DMS53 treated with DMSO at 0.1 percent for 48 hours (cell line): ENCODE measurements around the gene MAEA.
A peak's percentile ranks its signal among the peaks of the same experiment; 100 is the strongest.
"Not testable (repeated sequence)": the region's sequence is repeated elsewhere in the genome, so short reads cannot be mapped to it uniquely, and the experiment has no call there.

Experiments used
- DNase-seq: peaks from one replicate; lab custom pipeline; 2025; ENCODE audit not compliant: unreplicated experiment; lab: John Stamatoyannopoulos, UW

The MAEA gene

GRCh38 chr4:1277667-1278665 lies 11.7 kb upstream of the MAEA start:
- DNase-seq: no peak

DNA sequence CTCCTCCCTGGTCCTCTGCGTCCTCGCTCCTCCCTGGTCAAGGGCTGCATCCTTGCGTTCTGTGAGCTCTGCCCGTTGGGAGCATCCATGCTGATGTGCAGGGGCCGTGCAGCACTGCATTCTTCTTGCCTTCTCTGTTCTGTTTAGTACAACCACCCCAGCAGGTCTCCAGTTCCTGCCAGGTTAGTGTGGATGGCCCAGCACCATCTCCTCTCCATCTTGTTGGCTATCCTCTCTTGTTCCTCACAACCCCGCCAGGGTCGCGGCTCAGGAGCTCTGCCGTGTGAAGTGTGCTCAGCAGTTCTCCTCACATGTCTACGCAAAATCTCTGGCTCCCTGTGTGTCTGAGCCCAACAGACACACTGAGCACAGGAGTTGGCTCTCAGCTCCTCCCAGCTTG lies 10.4 kb upstream of the MAEA start:
- DNase-seq: no peak

- no peak for DNase-seq
Observed at GRCh38 chr4:1283711-1284110, 6.0 kb upstream of the MAEA start.

DNA sequence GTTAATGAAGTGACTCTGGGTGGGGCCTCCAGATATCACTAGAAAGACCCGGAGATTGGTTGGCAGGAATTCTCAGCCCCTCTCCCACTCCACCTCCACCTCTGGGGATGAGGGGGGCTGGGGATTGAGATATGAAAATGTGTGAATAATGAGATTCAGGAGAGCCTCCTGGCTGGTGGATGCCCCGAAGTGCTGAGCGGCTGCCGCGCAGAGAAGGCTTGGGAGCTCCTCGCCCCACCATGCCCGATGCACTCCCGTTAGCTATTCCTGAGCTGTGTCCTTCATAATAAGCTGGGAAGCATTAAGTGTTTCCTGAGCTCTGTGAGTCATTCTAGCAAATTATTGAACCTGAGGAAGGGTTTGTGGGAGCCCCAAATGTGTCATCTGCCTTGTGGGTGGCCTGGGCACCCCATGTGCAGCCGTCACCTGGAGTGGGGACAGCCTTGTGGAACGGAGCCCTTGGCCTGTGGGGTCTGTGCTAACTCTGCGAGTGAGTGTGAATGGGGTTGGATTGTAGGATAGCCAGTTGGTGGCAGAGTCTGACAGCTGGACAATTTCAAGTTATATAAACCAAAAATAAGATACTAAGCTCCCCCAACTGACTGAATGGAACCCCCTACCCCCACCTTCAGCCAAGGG lies 4.4 kb upstream of the MAEA start:
- DNase-seq: no peak

DNA sequence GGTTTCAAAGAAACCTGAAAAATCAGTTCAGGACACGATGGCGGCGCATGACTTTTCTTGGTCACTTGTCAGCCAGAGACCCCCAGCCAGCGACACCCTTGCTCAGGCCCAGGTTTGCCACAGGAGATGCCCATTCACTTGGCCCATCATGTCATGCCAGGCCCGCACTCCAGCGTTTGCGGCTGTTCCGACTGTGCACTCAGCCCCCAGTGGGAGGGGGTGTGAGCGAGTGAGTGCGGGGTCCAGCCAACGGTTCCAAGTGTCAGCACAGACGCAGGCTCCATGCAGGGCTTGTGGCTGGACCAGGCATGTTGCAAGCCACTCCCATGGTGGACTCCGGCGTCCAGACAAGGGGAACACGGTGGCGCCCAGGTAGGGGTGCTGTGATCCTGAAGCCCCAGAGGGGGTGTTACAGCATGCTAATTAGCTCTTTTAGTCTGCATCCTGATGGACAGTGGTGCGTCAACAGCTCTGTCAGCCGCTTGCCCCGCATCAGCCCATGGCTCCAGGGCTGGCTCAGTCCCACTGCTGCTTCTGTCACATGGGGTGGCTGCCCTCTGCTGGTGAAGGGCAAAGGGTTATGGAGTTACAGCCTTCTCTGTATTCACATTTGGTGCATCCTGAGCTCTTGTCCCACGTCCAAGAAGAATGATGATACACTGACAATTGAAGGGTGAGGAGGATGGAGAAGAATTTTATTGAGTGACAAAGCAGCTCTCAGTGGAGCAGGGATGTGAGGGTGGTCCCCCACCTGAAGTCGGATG lies 3.7 kb upstream of the MAEA start:
- no peak for DNase-seq

DNA sequence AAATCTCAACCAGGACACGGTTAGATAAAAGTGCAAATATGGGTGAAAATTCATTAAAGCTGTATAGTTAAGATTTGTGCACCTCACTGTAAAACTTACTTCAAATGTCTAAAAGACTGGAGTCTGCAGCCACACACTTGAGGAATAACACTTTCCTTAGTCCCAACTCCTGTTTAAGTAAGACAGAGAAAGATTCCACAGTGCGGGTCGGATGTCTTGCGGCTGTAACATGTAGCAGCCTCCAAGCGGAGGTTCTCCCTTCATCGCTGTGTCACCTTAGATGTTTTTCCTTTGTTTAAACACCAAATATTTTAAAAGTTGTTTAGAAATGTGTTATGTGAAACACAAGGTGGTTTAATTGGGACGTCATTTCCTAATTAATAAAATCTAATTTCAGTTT lies 905 bp upstream of the MAEA start:
- DNase-seq: peak; percentile 38

DNA sequence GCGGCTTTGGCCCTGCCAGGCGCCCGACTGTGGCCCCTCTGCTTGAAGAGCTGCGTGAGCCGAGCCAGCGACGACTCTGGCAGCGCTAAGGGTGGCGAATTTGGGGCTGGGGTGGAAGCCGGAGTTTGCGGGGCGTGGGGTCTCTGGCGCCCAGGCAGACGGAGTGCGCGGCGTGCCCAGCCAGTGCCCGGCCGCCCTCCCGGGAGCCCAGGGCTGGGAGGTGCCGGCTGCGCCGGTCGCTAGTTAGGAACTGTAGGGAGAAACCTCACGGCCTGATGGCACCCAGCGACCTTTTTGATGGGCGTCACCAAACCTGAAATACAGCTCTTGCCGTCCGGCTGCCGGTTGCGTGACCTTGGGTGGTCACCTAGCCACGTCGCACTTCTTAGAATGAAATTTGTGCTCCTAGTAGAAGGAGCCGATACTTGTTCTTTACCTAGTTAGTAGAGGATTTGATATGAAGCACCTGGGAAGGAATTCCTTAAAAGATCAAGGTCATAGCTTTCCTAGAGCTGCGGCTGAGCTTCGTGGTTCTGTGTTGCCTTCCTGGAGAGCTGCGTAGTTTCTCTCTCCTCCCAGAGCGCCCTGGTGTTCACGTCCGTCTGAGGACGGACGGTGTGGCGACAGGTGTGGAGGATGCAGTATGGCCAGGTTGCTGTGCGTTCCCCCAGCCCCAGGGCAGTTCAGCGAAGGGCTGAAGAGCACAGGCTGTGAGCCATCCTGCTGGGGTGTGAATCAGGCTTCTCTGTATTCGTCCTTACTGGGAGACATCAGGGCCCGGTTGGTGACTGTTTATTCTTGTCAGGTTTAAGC lies 680 bp downstream of the MAEA start:
- peak; percentile 32 for DNase-seq

GRCh38 chr4:1291091-1291490 lies 1.4 kb downstream of the MAEA start:
- DNase-seq: no peak

GRCh38 chr4:1291996-1292702 lies 2.5 kb downstream of the MAEA start:
- DNase-seq: no peak

DNA sequence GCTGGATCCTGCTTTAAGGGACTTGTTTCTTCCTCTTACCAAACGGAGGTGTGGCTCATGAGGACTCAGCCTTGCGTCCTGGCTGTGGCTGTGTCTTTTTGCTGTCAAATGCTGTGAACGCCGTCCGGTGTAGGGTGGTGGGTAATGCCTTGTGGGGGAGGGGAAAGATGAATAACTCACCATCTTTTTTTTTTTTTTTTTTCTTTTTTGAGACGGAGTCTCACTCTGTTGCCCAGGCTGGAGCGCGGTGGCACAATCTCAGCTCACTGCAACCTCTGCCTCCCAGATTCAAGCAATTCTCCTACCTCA lies 3.0 kb downstream of the MAEA start:
- DNase-seq: not testable (repeated sequence)

- DNase-seq: no peak
Observed at GRCh38 chr4:1293531-1293941, 3.8 kb downstream of the MAEA start.

DNA sequence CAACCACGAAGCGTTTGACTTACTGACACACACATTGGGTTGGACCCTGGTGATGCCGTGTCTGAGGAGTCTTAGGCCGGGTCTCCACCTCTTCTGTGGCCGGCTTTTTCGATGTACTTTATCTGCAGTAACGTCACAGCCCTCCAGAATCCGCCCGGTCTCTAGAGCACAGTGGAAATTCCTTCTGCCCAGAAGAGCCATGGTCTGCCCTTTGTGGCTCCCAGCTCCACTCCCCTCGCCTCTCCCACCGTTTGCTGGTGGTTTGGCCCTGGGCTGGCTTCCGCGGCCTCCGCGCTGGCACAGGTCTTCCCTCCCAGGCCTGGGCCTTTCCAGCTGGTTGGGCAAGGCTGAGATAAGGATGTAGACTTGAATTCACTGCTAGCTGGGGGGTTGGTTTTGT lies 4.3 kb downstream of the MAEA start:
- DNase-seq: no peak

DNA sequence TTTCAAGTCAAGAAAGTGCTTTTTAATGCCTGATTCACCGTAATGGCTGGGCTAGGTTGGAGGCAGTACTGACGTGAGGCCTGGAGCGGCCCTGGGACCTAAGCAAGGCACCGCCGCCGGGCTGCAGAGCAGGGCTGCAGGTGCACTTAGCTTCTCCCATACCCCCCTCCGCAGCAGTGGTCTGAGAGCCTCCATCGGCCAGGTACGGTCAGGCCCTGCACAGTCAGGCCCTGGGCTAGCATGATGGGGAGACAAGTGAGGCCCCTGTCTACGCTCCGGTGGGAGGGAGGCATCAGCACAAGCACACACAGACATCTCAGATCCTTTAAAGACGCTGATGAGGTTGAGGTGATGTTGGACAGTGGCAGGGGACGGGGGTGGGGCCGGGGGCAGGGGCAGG lies 4.7 kb downstream of the MAEA start:
- DNase-seq: no peak

GRCh38 chr4:1294891-1295290 lies 5.2 kb downstream of the MAEA start:
- no peak for DNase-seq

DNA sequence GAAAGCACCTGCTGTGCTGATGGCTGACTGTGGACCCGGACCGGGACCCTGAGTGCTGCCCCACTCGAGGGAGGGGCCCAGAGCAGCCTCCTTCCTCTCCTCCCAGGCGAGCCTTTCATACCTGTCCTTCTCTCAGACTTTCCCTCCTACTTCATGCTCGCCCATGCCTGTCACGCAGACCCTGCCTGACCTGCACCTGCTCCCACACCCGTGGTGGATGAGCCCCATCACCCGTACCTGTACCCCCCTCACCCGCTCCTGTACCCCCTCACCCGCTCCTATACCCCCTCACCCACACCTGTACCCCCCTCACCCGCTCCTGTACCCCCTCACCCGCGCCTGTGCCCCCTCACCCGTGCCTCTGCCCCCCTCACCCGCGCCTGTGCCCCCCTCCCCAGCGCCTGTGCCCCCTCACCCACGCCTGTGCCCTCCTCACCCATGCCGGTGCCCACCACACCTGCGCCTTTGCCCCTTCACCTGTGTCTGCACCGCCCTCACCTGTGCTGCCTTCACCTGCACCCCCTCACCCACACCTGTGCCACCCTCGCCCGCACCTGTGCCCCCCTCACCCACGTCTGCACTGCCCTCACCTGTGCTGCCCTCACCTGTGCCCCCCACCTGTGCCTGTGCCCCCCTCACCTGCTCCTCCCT lies 5.8 kb downstream of the MAEA start:
- DNase-seq: no peak

- DNase-seq: no peak
Observed at GRCh38 chr4:1296324-1297022, 6.8 kb downstream of the MAEA start.

DNA sequence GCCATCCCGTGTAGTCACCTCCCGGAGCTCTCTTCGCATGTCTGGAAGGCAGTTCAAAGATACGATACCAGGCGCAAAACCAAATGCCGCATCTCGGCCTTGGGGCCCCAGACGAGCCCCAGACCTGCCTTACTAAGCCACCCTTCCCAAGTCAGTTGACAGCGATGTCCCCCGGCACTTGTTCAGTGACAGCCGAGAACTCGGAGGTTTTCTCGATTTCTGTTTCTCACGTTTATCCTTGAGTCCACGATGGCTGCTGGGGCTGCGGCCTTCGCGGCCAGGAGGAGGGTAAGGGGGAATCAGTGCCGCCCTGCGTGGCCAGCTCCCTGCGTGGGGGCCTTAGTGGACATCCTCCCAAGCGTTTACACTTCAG lies 7.3 kb downstream of the MAEA start:
- DNase-seq: no peak

DNA sequence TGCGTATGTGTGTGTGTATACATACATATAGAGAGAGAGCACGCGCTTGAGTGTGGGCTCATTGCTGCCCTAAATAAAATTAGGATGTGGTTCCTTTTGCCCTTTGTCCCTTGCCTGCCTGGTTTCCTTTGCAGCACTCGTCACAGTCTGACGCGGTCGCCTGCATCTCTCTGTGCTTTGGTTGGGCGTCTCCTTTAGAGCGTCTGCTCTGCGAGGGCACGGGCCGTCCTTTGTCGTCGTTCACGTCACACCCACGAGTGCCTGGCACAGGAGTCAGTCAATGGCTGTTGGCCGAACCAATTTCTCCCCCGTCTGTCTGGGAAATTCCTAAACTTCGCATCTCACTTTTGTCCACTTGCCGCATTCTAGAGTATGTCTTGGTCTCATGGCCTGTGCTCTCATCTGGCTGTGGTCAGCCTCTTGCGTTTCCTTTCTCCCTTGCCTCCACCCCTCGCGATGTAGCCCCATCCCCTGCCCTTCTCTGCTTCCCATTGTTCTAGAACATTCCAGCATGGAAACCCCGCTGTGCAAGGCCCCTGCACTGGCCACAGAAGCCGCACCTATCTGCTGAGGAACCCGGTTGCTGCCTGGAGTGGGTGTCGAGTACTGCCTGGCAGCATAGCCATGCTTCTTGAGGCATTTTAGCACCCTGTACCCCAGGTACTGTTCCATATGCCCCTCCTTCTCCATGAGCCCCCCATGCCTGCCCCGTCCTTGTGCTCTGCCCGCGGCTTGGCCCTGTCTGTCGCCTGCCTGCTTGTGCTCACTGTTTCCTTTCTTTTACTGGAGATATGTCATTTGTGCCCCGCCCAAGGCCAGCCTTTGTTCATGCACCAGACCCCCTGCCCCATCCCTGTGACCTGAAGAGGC lies 8.0 kb downstream of the MAEA start:
- DNase-seq: no peak
